ENCODE measurements around the gene NRF1. TPM values are rescaled to one million over a fixed set of nuclear protein-coding genes. Genes with fewer than 3 reads are reported as not detected.

Gene NRF1
- polyA plus RNA-seq, 1 experiment = 10.3 TPM

- H3K9me3 ChIP-seq (ENCODE audit: control insufficient read depth, insufficient read depth, low read length) = no peaks in the 10 kb centered on the region; the same call in 1 of the 2 replicates
- no peak for DNase-seq (ENCODE audit: low read depth, low spot score)
- no peaks in the 10 kb centered on the region for H3K27me3 ChIP-seq (ENCODE audit: control insufficient read depth, insufficient read depth, low read length)
- CTCF ChIA-PET = interaction anchor here (1.4 to 1.8 kb wide), 2 partner anchors 28 to 274 kb away, joined by 4 to 7 read pairs; no protein-coding TSS in a partner anchor
- no peak overlapping the region for H3K27ac ChIP-seq (ENCODE audit: low read depth, low read length)
- POLR2A ChIA-PET = no interaction called here
- TF ChIP-seq CTCF (IDR thresholded peaks at IDR 0.05; ENCODE audit: low read depth, low read length) = no peak
- no peak overlapping the region for H3K4me3 ChIP-seq (ENCODE audit: low read depth, low read length)
Measured at GRCh38 chr7:129617178-129617577, 5.7 kb downstream of the NRF1 start.

GRCh38 chr7:129617652-129618051 lies 6.1 kb downstream of the NRF1 start:
- ChIA-PET CTCF (interaction anchor here (0.8 to 1.8 kb wide), 3 partner anchors 27 to 275 kb away, joined by 4 to 7 read pairs (median 4); no protein-coding TSS in a partner anchor), POLR2A (no interaction called here)
- Histone ChIP-seq H3K9me3 (ENCODE audit: control insufficient read depth, insufficient read depth, low read length) (no peaks in the 10 kb centered on the region), H3K27ac (ENCODE audit: low read depth, low read length) (no peak overlapping the region), H3K4me3 (ENCODE audit: low read depth, low read length) (no peak overlapping the region), H3K27me3 (ENCODE audit: control insufficient read depth, insufficient read depth, low read length) (no peaks in the 10 kb centered on the region)
- TF ChIP-seq CTCF (IDR thresholded peaks at IDR 0.05; ENCODE audit: low read depth, low read length) = no peak
- no peak for DNase-seq (ENCODE audit: low read depth, low spot score)

GRCh38 chr7:129626896-129627295 lies 15.4 kb downstream of the NRF1 start:
- TF ChIP-seq CTCF (IDR thresholded peaks at IDR 0.05; ENCODE audit: low read depth, low read length) = no peak
- Histone ChIP-seq H3K27me3 (ENCODE audit: control insufficient read depth, insufficient read depth, low read length) (no peaks in the 10 kb centered on the region), H3K9me3 (ENCODE audit: control insufficient read depth, insufficient read depth, low read length) (no peaks in the 10 kb centered on the region), H3K27ac (ENCODE audit: low read depth, low read length) (no peak overlapping the region), H3K4me3 (ENCODE audit: low read depth, low read length) (no peak overlapping the region)
- ChIA-PET POLR2A (no interaction called here), CTCF (interaction anchor here (0.6 to 1.0 kb wide), 3 partner anchors 8 to 410 kb away, joined by 3 to 9 read pairs (median 3); no protein-coding TSS in a partner anchor)
- no peak for DNase-seq (ENCODE audit: low read depth, low spot score)

GRCh38 chr7:129630341-129630740 lies 18.8 kb downstream of the NRF1 start:
- Histone ChIP-seq H3K27me3 (ENCODE audit: control insufficient read depth, insufficient read depth, low read length) (no peaks in the 10 kb centered on the region), H3K27ac (ENCODE audit: low read depth, low read length) (no peak overlapping the region), H3K4me3 (ENCODE audit: low read depth, low read length) (no peak overlapping the region), H3K9me3 (ENCODE audit: control insufficient read depth, insufficient read depth, low read length) (no peaks in the 10 kb centered on the region)
- TF ChIP-seq CTCF (IDR thresholded peaks at IDR 0.05; ENCODE audit: low read depth, low read length) = no peak
- ChIA-PET POLR2A (no interaction called here), CTCF (interaction anchor here (0.9 to 1.0 kb wide), 3 partner anchors 14 to 412 kb away, joined by 3 to 4 read pairs (median 4); no protein-coding TSS in a partner anchor)
- DNase-seq (ENCODE audit: low read depth, low spot score) = no peak

GRCh38 chr7:129634361-129635034 lies 23.0 kb downstream of the NRF1 start:
- Histone ChIP-seq H3K27ac (ENCODE audit: low read depth, low read length) (no peak overlapping the region), H3K27me3 (ENCODE audit: control insufficient read depth, insufficient read depth, low read length) (no peaks in the 10 kb centered on the region), H3K4me3 (ENCODE audit: low read depth, low read length) (no peak overlapping the region), H3K9me3 (ENCODE audit: control insufficient read depth, insufficient read depth, low read length) (no peaks in the 10 kb centered on the region)
- no peak for DNase-seq (ENCODE audit: low read depth, low spot score)
- TF ChIP-seq CTCF (IDR thresholded peaks at IDR 0.05; ENCODE audit: low read depth, low read length) = no peak
- ChIA-PET POLR2A (interaction anchor here (0.6 to 0.7 kb wide), 3 partner anchors 22 to 439 kb away, joined by 3 to 5 read pairs (median 3); no protein-coding TSS in a partner anchor), CTCF (interaction anchor here (0.6 to 1.8 kb wide), 10 partner anchors 8 to 416 kb away, joined by 3 to 8 read pairs (median 4); no protein-coding TSS in a partner anchor)
